Stimulated activated CD8-positive, alpha-beta memory T cell treated with anti-CD3 and anti-CD28 coated beads, Interleukin-12 subunit alpha, Interleukin-12 subunit beta, amount 100 ng/mL, for 24 hours (primary cell): ENCODE data around the gene NES.

Source experiments
- DNase-seq: peaks from one replicate; pipeline ENCODE4 v3.0.0-alpha.2; 2020; ENCODE audit errors: extremely low read depth

The NES gene

DNA sequence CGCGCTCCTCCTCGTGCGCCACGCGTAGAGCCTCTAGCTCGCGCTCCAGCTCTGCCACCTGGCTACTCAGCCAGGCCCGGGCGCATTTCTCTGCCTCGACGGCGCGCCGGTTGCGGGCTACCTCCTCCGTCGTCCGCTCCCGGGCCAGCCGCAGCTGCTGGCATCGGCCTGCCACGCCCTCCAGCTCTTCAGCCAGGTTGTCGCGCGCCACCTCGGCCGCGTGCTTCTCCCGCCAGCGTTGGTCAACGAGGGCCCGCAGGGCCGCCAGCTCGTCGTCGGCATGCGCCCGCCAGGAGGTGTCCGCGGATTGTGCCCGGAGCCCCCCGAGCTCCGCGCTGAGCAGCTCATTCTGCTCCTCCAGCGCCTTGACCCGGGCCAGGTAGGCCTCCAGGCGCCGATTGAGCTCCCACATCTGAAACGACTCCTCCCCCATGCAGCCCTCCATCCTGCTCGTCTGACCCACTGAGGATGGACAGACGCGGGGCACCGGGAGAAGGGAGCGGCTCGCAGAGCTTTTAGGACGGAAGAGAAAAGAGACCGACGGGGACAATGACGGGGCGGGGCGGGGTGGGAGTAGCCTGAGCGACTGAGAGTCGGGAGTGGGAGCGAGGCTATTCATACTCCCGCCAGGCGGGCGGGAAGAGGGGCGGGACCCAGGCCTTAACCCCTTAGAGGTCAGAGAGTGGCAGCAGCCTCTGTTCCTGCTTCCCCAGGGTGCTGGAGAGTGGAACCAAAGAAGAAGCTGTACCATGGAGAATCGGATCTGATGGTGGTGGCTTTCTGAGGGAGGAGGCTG lies at the start of gene NES:
TSS of gene NES (minus strand) at position 588 of the 796 bp plus-strand sequence. CDS start at position 445, 143 bp downstream.
- no peak for DNase-seq

DNA sequence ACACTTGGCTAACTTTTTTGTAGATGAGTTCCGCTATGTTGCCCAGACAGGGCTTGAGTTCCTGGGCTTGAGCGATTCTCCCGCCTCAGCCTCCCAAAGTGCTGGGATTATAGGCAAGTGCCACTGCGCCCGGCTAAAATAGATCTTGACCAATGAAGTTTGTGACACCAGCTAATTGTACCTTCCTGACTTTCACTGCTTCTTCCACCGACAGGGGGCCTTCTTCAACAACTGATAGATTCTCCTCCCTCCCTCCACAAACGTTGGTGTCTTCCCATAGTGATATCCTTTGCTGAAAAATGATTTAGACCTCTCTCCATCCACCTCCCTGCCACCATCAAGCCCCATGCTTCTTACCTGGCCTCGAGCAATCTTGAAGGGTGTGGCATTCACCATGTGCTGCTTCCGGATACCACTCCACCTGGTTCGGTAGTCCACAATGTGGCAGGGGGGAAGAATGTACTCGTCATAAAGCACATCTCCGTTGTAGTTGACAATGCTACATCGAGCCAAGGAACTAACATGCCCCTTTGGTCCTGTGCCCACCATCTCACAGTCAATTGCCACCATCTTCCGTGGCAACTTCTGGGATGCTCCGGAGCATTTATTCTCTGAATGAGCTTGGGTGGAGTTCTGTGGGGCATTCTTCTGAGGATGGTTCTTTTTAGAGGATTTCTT lies 49.5 kb upstream of the NES start:
- DNase-seq: no peak

DNA sequence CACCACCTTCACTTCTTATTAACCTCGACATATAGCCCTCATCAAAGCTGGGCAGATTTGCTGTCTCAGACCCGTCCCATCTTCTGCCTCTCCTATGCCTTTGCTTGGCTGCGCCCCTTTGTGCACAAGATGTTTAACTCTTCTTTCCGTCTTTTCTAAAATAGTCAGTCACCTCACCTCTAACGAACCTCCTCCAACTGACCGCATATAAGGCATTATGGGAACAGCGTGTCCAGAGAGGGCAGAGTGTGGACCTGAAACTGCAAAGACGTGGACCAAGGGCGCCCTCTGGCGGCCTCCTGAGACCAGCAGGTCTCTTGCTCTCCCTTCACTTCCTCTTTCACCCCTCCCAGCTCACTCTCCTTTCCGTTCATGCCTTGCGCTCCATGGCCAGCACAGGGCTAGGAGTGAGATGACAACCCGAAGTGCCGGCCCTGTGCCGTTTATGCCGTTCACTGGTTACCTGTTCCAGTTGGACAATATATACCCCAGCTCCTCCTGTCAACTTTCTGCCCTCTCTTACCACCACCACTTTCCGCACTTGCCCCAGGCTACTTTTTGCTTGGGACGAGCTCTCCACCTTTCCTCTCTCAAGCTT lies 48.6 kb upstream of the NES start:
- no peak for DNase-seq

DNA sequence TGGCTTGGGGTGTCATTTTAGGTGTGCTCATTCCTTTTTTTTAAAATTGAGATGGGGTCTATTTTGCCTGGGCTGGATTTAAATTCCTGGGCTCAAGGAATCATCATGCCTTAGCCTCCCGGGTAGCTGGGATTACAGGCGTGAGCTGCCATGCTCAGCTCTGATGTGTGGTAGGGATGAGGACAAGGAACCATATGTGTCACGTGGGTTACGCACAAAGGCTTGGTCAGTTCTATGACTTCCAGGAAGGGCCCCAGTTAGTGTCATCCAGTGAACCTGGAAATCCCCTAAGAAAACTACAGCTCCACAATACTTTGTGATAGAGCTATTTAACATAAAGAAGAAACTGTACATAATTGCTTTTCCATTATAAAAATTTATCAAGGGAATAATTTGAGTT lies 44.3 kb upstream of the NES start:
- no peak for DNase-seq

DNA sequence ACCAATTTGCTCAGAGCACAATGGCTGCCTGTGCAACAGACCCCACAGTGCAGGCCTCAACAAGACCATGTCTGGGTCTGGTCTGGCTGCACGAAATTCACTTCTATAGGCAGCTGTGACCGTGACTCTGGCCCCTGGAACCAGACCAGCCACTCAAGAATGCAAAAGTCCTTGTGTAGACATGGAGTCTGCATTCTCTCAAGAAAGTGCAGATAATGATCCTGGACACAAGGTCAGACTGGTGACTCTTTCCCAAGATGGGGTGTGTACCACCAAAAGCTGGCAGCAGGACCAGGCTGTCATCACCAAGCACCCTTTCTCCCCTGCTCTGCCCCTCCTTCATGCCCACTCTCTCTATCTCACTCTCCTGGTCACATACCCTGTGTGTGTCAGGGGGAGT lies 43.9 kb upstream of the NES start:
- no peak for DNase-seq

DNA sequence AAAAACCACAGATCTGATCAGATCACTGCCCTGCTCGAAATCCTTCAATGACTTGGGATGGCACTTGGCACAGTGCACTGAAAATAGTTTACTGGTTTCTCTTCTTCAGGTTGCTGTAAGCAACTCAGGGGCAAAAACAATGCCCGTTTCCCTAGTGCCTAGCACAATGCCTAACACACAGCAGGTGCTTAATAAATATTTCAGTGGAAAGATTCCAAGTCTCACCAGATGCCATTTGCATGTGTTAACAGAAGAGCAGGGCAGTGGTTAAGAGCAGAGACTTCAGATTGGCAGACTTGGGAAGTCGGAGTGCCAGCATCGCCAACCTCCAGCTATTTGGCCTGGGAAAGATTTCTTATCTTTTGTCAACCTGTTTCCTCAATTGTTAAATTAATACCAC lies 40.1 kb upstream of the NES start:
- no peak for DNase-seq

- DNase-seq: no peak
Observed at GRCh38 chr1:156714830-156715229, 37.6 kb upstream of the NES start.

DNA sequence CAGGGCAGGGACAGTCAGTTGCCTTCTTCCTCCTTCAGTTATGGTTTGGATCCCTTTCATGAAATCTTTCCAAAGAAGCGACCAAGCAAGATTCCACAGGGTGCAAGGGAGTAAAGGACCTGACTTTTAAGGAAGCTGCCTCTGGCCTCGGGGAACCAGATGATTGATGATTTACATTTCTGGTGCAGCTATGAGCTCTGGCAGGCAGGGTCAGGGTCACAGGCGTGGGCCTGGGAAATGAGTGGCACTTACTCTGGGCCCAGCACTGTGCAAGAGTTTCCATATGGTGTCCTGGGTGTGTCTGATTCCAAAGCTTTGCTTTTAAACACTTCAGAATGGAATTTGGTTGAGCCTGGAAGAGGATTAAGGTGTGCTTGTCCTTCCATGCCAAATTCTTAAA lies 35.4 kb upstream of the NES start:
- no peak for DNase-seq

DNA sequence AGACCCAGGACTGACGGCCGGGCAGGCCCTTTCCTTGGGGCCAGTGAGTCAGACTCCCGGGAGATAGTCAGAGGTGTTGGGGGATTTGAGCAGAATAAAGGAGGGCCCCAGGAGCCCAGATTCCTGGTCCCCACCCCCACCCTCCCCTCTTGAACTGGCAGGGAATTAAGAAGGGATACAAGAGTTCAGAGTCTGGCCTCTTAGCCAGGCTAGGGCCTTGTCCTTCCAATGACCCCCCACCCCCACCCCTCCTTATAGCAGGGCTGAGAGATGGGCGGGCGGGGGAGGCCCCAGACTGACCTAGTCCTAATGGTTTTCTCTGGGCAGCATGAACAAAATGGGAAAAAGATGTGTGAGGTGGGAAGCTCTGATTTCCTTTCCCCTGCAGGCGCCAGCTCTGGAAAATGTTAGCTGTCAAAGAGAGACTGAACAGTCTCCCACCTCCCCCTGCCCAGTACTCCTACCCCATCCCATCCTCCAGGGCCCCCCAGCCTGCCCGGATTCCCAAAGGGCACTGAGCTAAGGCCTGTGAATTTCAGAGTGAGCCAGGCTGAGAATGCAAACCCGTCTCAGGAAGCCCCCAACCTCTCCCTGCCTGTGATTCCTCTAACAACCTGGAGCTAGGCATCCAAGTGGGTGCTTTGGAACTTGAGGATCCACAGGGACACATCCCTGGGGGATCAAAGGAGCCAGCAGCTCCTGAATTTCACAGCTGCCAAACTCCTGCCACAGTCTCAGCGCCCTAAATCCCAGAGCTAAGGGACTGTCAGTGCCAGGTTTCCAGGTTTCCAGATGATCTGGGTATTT lies 34.0 kb upstream of the NES start:
- DNase-seq: no peak

GRCh38 chr1:156709757-156710489 lies 32.7 kb upstream of the NES start:
- no peak for DNase-seq

DNA sequence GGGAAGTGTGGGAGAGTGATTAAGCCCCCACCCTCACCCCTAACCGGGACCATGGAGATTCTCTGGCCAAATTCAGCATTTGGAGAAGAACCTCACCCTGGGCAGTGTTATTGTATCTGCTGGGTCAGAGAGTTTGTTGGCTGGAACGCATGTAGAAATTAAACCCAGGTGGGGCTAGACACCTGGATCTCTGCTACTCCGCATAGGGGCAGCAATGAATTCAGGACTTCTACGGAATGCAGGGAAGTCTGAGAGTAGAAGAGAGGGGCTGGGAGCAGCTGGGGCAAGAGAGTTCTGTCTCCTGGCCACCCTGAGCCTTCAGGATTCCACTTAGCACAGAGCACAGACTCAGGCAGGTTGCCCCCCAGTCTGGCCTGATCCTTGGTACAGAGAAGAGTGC lies 31.8 kb upstream of the NES start:
- no peak for DNase-seq

DNA sequence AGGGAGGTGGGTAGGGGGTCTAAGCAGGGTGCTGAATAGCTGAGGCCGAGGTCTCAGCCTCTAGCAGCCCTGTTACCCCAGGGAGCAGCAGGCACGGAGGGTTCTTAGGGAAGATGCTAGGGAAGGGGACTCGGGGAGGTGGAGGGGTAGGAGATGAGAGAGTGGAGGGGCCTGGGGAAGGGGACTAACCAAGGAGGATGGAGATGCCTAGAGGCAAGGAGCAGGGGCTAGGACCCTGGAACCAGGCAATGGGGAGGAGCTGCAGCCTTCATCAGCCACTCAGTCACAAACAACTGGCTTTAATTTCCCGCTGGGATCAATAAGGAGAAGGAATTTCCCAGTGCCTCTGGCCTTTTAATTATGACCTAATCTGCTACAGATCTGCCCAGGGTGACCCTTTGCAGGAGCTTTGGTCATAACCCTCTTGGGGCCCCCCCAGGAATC lies 31.0 kb upstream of the NES start:
- DNase-seq: no peak

- no peak for DNase-seq
Observed at GRCh38 chr1:156707417-156708217, 30.4 kb upstream of the NES start.

DNA sequence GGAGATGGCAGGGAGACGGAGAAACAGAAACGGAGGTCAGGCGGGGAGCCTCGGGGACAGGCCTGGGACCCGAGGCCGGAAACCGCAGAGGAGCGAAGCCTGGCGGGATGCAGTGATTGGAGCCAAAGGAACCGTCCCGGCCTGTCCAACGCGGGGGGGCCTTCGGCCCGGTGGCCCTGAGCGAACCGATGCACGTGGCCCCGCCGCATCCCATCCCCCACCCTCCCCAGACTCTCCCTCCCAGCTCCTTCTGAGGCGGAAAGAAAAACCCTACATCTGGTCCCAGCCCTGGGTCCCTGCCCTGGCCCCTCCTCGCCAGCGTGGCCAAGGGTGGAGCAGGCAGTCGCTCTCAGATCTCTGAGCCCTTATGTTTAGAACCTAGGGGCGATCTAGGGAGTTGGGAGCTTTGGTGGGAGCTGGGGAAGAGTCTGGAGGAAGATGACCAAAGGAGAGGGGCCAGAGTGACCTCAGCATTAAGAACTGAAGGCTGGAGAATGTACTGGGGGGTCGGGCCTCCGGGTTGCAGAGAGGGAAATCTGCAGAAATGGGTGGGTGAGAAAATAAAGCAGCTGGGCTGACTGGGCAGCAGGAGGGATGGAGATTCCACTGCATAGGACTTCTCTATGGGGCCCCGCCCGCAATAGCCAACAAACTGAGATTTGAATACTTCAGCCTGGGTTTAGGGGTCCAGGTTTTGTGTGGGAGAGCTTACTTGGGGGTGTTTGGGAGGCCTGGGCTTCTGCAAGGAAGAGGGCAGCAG lies 29.6 kb upstream of the NES start:
- no peak for DNase-seq

DNA sequence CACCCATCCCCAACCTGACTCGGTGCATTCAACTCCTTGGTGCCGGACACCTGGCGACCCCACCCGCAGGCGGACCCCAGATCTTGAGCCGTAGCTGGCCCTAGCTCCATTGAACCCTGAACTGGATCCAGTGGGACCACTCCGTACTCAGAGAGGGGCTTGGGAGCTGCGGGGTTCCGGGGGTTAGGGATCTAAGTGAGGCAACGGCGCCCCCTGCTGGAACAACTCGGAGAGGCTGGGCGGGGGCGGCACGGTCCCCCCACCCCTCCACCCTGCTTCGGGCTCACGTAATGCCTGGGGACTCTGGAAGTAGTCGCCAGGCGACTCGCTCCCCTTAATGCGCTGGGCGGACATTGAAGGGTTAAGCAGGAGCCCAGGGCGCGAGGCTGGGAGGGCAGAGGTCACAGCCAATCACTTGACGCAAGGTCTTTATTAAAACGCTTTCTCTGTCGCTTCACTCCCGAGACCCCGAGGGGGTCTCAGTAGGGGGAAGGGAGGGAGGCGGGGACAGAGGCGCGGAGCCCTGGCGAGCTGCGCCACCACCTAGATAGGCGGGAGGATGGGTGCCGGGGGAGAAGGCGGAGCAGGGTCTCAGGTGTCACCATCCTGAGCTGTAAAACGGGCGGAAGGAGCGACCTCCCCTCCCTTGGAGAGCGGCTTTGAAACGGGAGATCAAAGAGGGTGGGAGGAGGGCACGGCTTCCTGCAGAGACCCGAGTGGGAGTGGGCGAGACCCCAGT lies 28.9 kb upstream of the NES start:
- DNase-seq: no peak

GRCh38 chr1:156705321-156705917 lies 28.2 kb upstream of the NES start, which contains the start of gene CRABP2:
Gene CRABP2 (minus strand): TSS chr1:156705583. CDS start chr1:156705446, 137 bp downstream.
- no peak for DNase-seq

- no peak for DNase-seq
Observed at GRCh38 chr1:156704930-156705320, 27.7 kb upstream of the NES start.

- DNase-seq: no peak
Observed at GRCh38 chr1:156704166-156704711, 27.0 kb upstream of the NES start.
